ENCODE data around the gene BHLHE41. TPM values are rescaled to one million over a fixed set of nuclear protein-coding genes. Genes with fewer than 3 reads are reported as not detected.

The BHLHE41 gene
- total RNA-seq, 1 experiment from 2014 or later = 4.3 TPM

DNA sequence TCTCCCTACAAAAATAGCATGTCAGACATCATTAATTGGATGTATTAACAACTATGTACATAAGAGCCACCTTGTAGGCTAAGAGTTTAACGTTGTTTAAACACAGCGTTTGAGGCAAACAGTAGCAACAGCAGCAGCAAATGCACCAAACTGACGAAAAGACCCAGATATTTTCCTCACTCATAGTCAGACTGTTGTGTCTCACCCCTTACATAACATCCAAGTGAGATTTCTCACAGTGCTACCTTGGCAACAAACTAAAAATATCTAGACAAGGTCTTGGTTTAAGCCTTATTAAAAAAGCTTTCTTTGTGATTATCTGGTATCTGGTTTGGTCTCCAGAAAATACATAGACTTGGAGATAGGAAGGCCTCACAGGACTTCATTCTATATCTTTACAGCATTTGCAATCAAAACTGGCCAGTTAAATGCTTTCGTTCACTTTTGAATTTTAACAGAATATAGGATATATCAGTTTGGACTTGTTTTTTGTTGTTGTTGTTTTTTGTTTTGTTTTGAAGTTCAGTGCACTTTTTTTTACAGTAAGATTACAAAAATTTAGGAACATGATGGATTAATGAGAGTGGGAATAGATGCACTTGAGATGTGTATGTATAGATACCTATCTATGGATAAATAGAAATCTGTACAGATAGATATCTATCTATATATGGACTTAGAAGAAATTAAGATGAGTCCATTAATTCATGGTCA, 4.1 kb downstream of the BHLHE41 start:
- no peak for DNase-seq (ENCODE audit: low spot score)
- POLR2A ChIA-PET (ENCODE audit: low non-redundant PET) = no interaction called here

DNA sequence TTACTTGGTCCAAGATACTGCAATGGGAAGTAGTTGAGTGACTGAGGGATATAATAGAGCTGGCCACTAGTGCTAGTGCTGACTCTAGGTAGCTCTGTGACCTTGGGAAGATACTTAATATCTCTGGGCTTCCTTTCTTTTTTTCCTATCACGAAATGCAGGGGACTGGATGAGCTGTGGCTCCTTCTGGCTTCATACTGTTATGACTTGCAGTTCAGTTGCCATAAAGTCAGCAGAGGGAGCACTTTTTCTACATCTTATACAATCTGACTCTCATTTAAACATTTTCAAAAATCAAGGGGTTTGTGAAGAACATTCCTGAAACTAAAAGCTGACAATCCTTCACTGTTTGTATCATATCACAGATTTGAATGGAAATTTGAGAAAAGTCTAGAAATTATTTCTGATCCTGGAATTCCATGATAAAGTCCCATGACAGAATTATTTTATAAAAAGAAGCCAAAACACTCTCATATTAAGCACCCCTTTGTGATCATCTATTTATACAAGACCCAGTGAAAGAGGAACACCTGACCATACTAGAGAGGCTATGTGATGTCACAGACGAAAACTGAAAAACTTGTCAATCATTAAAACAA, 5.3 kb downstream of the BHLHE41 start:
- Histone ChIP-seq H3K27ac (ENCODE audit: low read depth, low read length, poor library complexity, severe bottlenecking) (no peak overlapping the region), H3K4me1 (ENCODE audit: insufficient read depth, low read length, poor library complexity, severe bottlenecking) (peaks cover 19% of the 10 kb centered on the region), H3K4me3 (ENCODE audit: low read depth, low read length, poor library complexity, severe bottlenecking) (no peak overlapping the region), H3K27me3 (replicated peaks; ENCODE audit: insufficient read depth, low read depth, low read length, poor library complexity) (peaks cover 19% of the 10 kb centered on the region), H3K36me3 (ENCODE audit: insufficient read depth, low read length, poor library complexity, severe bottlenecking) (no peaks in the 10 kb centered on the region), H3K9me3 (ENCODE audit: low read depth, low read length, poor library complexity, severe bottlenecking) (no peaks in the 10 kb centered on the region)
- intact Hi-C loops (cut with micrococcal nuclease; ENCODE audit: unreplicated experiment) = loop anchor here (2.0 to 10.0 kb wide), 3 partner anchors 495 to 765 kb away; no protein-coding TSS in a partner anchor
- peak; percentile 76 for DNase-seq (ENCODE audit: low spot score)
- no TSS peak for BruUV-seq (replicated peaks)
- TF ChIP-seq, protein P1, sequence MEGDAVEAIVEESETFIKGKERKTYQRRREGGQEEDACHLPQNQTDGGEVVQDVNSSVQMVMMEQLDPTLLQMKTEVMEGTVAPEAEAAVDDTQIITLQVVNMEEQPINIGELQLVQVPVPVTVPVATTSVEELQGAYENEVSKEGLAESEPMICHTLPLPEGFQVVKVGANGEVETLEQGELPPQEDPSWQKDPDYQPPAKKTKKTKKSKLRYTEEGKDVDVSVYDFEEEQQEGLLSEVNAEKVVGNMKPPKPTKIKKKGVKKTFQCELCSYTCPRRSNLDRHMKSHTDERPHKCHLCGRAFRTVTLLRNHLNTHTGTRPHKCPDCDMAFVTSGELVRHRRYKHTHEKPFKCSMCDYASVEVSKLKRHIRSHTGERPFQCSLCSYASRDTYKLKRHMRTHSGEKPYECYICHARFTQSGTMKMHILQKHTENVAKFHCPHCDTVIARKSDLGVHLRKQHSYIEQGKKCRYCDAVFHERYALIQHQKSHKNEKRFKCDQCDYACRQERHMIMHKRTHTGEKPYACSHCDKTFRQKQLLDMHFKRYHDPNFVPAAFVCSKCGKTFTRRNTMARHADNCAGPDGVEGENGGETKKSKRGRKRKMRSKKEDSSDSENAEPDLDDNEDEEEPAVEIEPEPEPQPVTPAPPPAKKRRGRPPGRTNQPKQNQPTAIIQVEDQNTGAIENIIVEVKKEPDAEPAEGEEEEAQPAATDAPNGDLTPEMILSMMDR (conservative IDR thresholded peaks at IDR 0.05; ENCODE audit: low read depth, low read length) = peak; percentile 68
- no peak for TF ChIP-seq EZH2 (IDR thresholded peaks at IDR 0.05; ENCODE audit: borderline replicate concordance, low read depth, low read length, poor library complexity, severe bottlenecking)
- POLR2A ChIA-PET (ENCODE audit: low non-redundant PET) = no interaction called here
- CTCF ChIA-PET = interaction anchor here (0.6 to 2.1 kb wide), 5 partner anchors 118 to 582 kb away, joined by 3 to 12 read pairs (median 6); no protein-coding TSS in a partner anchor

More for the DNA sequence above, 4.1 kb downstream of the BHLHE41 start:
- CTCF ChIA-PET = interaction anchor here (1.5 kb wide), 1 partner anchor 8 kb away, joined by 3 read pairs; no protein-coding TSS in a partner anchor
- Histone ChIP-seq H3K36me3 (ENCODE audit: insufficient read depth, low read length, poor library complexity, severe bottlenecking) (no peaks in the 10 kb centered on the region), H3K4me3 (ENCODE audit: low read depth, low read length, poor library complexity, severe bottlenecking) (no peak overlapping the region), H3K27ac (ENCODE audit: low read depth, low read length, poor library complexity, severe bottlenecking) (no peak overlapping the region), H3K27me3 (replicated peaks; ENCODE audit: insufficient read depth, low read depth, low read length, poor library complexity) (peaks cover 22% of the 10 kb centered on the region), H3K9me3 (ENCODE audit: low read depth, low read length, poor library complexity, severe bottlenecking) (no peaks in the 10 kb centered on the region), H3K4me1 (ENCODE audit: insufficient read depth, low read length, poor library complexity, severe bottlenecking) (peaks cover 18% of the 10 kb centered on the region)
- BruUV-seq (replicated peaks) = no TSS peak
- TF ChIP-seq, protein P1 (conservative IDR thresholded peaks at IDR 0.05; ENCODE audit: low read depth, low read length) = no peak
- TF ChIP-seq EZH2 (IDR thresholded peaks at IDR 0.05; ENCODE audit: borderline replicate concordance, low read depth, low read length, poor library complexity, severe bottlenecking) = no peak
- intact Hi-C loops (cut with micrococcal nuclease; ENCODE audit: unreplicated experiment) = loop anchor here (5.0 to 10.0 kb wide), 4 partner anchors 77 to 402 kb away; partner anchors contain the start of gene SSPN

DNA sequence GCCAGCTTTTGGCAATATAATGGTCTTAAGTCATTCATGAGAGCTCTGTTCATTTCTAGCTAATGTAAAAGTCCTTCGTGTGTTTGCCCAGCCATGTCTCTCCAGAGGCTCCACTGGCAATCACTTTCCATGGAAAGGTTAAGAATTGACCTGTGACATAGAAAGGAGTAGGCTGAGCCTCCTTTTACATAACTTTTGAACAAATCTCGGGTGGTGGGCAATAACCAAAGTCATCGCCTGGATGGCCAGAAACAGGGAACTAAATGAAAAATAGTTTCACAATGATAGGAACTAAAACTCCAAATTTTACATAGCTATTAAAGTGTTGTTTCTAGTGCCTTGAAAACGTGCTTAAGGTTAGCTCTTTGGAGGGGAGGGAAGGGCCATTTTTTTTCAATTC, 6.5 kb downstream of the BHLHE41 start:
- Histone ChIP-seq H3K36me3 (ENCODE audit: insufficient read depth, low read length, poor library complexity, severe bottlenecking) (no peaks in the 10 kb centered on the region), H3K27ac (ENCODE audit: low read depth, low read length, poor library complexity, severe bottlenecking) (no peak overlapping the region), H3K27me3 (replicated peaks; ENCODE audit: insufficient read depth, low read depth, low read length, poor library complexity) (peaks cover 7% of the 10 kb centered on the region), H3K4me3 (ENCODE audit: low read depth, low read length, poor library complexity, severe bottlenecking) (no peak overlapping the region), H3K9me3 (ENCODE audit: low read depth, low read length, poor library complexity, severe bottlenecking) (no peaks in the 10 kb centered on the region), H3K4me1 (ENCODE audit: insufficient read depth, low read length, poor library complexity, severe bottlenecking) (peaks cover 14% of the 10 kb centered on the region)
- intact Hi-C loops (cut with micrococcal nuclease; ENCODE audit: unreplicated experiment) = loop anchor here (2.0 to 10.0 kb wide), 3 partner anchors 496 to 766 kb away; no protein-coding TSS in a partner anchor
- no TSS peak for BruUV-seq (replicated peaks)
- TF ChIP-seq, protein P1 (conservative IDR thresholded peaks at IDR 0.05; ENCODE audit: low read depth, low read length) = no peak
- TF ChIP-seq EZH2 (IDR thresholded peaks at IDR 0.05; ENCODE audit: borderline replicate concordance, low read depth, low read length, poor library complexity, severe bottlenecking) = no peak
- no peak for DNase-seq (ENCODE audit: low spot score)
- ChIA-PET POLR2A (ENCODE audit: low non-redundant PET) (no interaction called here), CTCF (interaction anchor here (0.6 to 2.1 kb wide), 2 partner anchors 405 to 496 kb away, joined by 3 to 12 read pairs; no protein-coding TSS in a partner anchor)

Measured in A673 (cell line).